Stimulated activated CD4-positive, alpha-beta T cell treated with anti-CD3 and anti-CD28 coated beads, Interleukin-4, amount 100 ng/mL, for 48 hours (primary cell): Measurements from ENCODE around the gene FAM229A.

Experiments
- DNase-seq, 2 donors: peaks; one replicate each; pipeline ENCODE4 v3.0.0-alpha.2; 2020; ENCODE audit warnings: low read depth in 2 of 2

Gene FAM229A

DNA sequence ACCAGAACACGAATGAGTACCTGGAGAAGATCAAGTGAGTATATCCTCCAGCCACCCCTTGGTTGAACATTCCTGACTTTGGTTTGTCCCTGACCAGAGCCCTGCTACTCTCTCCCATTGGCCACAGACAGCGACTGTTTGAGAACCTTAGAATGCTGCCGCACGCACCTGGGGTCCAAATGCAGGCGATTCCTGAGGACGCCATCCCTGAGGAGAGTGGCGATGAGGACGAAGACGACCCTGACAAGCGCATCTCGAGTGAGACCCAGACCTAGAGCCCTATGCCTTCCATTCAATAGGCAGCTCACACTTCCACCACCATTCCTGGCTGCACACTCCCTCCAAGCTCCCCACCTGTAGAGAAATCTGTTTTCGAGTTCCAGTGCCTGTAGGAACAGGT is 30.7 kb downstream of the FAM229A start:
- no peak for DNase-seq

DNA sequence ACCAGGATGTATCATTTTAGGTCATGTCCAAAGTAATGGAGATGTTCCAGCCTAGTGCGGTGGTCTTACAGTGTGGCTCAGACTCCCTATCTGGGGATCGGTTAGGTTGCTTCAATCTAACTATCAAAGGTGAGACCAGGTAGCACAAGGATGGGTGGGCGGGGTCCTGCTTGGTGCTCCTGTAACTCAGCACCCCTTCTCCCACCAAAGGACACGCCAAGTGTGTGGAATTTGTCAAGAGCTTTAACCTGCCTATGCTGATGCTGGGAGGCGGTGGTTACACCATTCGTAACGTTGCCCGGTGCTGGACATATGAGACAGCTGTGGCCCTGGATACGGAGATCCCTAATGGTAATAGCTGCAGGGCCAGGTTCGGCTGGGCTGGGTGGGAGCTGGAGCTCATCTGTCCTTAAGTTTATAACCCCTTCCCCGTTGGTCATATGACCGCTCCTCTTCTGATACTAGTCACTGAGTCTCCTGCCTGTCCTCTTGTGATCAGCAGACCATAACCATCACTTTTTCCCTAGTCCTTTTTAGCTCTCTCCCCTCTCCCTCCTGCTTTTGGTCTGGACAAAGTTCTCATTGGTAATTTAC is 31.6 kb downstream of the FAM229A start:
- no peak for DNase-seq

GRCh38 chr1:32329931-32330466 is 32.3 kb downstream of the FAM229A start:
- DNase-seq, result no peak

GRCh38 chr1:32327204-32327603 is 35.1 kb downstream of the FAM229A start:
- DNase-seq, result no peak

DNA sequence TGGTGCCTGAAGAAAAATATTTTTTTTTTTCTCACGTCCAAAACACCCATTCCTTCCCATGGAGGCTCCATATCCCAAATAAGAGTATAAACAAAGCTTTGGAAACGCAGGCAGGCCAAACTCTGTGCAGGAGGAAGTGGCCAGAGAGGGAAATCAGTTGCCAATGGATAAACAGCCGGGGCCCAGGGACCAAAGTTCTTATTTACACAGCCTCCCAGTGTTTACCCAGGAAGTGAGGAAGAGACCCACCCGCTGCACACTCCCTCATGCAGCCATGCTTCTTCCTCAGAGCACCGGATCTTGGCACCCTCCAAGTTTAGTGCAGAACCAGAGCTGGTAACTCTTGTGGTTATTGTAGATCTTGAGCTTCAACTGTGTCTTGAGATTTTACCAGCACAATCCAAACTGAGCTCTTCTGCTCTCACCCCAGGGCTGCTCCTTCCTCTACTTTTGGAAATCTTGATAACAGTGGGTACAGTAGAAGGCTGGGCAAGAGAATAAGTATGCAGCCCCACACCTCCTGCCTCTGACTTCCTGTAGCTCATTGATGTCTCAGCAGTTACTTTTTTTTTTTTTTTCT is 40.5 kb downstream of the FAM229A start:
- no peak for DNase-seq

DNA sequence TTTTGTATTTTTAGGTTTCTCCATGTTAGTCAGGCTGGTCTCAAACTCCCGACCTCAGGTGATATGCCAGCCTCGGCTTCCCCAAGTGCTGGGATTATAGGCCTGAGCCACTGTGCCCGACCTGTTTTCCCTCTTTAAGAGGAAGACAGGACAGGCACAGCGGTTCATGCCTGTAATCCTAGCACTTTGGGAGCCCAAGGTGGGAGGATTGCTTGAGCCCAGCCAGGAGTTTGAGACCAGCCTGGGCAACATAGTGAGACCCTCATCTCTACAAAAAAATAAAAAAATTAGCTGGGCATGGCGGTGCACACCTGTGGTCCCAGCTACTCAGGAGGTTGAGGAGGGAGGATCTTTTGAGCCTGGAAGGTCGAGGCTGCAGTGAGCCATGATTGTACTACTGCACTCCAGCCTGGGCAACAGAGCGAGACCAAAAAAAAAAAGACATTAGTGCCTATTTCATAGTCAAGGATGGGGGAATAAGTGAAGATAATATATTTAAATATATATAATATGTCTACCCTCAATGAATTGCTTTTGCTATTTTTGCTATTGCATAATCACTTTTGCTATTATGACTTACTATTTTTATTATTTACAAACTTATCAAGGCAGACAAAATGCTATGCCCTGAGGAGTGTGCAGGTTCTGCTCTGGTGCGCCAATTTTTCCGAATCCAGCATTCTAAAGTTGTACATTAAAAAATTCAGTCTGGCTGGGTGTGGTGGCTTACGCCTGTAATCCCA is 44.0 kb downstream of the FAM229A start:
- no peak for DNase-seq

DNA sequence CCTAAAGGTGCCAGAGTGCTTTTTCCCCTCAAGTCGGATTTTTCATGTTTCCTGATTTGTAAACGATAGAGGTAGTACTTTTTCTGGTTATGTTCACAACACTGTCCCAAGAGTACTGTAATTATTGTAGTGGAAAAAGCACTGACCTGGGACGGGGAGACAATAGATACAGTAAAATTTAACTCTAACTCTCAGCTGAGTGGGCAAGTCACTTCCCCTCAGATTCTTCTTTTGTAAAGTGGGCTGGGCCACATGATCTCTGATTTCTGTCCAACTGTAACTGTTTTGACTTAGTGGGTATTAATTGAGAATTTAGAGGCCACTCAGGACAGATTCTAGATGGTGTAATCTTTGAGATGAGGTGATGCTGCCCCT is 45.4 kb downstream of the FAM229A start:
- no peak for DNase-seq

DNA sequence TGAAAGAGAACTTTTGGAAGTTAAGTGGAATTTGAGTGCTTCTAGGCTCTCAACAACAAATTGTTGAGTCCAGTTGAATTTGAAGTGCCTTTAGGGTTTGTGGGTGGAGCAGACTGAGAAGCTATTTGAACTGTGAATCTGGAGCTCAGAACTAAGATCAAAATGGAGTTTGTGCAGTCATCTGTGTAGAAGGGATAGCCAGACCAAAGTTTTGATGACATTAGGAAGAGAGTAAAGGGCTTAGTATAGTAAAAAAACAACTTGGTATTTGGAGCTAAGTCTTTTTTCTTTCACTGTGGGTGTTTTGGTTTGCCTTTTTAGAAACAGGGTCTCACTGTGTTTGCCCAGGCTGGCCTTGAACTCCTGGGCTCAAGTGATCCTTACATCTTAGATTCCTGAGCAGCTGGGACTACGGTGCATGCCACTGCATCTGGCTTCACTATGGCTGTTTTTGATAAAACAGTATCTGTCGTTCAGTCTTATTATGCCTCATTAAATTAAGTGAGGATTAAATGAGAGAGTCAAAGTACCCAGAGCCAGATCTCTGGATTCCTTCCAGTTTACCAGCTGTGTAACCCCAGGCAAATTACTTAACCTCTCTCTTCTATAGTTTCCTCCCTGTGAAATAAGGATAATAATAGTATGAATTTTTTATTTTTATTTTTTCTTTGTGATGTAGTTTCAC is 50.4 kb downstream of the FAM229A start:
- DNase-seq, result no peak
